Fibroblast of the aortic adventitia (primary cell): ENCODE measurements around the gene CNTN1. TPM values are rescaled to one million over a fixed set of nuclear protein-coding genes. Genes with fewer than 3 reads are reported as not detected.

Experiments
- DNase-seq: peaks from one replicate; pipeline ENCODE4 v3.0.0-alpha.2; 2010; ENCODE audit warnings: low read depth
- H3K4me3 ChIP-seq: 2 replicates; pipeline ENCODE4 v1.5.1; 2011; ENCODE audit warnings: low read depth, mild to moderate bottlenecking, control low read depth, low read length, moderate library complexity
- total RNA-seq: library from RNA; depleted of rRNA; stranded (reverse); fragments of >200 nt; gene quantifications from 2 replicates; pipeline ENCODE4 v1.2.3, GENCODE V29; 2012; ENCODE audit warnings: low replicate concordance
- TF ChIP-seq, protein P1 (sequence below): IDR thresholded peaks from 2 replicates; pipeline ENCODE4 v1.5.1; 2011; ENCODE audit warnings: mild to moderate bottlenecking, low read length, control low read depth, inconsistent platforms; ENCODE audit not compliant: insufficient read depth

The CNTN1 gene
- total RNA-seq, 1 donor: 0.27 TPM

DNA sequence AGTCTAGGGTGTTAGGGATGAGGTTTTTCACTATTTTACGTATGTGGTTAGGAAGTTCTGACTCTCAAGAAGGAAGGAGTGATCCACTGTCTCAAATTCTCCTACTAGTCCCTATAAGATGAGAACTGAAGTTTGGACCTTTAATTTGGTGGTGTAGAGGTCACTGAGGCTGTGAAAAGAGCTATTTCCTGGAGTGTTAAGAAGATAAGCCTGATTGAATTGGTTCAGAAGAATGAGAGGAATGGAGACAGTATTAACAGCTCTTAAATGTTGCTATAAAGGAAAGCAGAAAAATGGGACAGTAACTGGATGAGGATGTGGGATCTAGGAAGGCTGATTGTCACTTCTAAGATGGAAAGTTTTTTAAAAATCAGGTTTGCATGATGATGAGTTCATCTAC lies 57.6 kb downstream of the CNTN1 start:
- TF ChIP-seq, protein P1, sequence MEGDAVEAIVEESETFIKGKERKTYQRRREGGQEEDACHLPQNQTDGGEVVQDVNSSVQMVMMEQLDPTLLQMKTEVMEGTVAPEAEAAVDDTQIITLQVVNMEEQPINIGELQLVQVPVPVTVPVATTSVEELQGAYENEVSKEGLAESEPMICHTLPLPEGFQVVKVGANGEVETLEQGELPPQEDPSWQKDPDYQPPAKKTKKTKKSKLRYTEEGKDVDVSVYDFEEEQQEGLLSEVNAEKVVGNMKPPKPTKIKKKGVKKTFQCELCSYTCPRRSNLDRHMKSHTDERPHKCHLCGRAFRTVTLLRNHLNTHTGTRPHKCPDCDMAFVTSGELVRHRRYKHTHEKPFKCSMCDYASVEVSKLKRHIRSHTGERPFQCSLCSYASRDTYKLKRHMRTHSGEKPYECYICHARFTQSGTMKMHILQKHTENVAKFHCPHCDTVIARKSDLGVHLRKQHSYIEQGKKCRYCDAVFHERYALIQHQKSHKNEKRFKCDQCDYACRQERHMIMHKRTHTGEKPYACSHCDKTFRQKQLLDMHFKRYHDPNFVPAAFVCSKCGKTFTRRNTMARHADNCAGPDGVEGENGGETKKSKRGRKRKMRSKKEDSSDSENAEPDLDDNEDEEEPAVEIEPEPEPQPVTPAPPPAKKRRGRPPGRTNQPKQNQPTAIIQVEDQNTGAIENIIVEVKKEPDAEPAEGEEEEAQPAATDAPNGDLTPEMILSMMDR: no peak
- no peak for DNase-seq
- H3K4me3 ChIP-seq: no peak overlapping the region

DNA sequence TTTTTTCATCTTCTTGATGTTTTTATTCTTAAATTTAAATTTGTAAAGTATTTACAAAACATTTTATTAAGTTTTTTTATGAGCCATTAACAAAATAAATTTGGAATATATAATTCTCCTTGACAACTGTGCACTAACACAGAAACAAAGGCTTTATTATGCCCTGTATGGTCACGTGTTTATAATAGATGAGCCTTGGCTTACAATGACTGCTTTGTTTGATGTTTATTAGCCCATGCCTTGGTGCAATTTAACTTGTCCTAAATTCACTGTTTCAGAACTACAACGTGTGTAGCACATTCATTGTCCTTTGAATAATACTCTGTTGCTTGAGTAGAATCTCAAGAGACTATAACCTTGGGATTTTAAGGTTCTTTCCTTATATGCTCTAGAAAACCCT lies 59.8 kb downstream of the CNTN1 start:
- no peak for DNase-seq
- no peak overlapping the region for H3K4me3 ChIP-seq
- TF ChIP-seq, protein P1: no peak

DNA sequence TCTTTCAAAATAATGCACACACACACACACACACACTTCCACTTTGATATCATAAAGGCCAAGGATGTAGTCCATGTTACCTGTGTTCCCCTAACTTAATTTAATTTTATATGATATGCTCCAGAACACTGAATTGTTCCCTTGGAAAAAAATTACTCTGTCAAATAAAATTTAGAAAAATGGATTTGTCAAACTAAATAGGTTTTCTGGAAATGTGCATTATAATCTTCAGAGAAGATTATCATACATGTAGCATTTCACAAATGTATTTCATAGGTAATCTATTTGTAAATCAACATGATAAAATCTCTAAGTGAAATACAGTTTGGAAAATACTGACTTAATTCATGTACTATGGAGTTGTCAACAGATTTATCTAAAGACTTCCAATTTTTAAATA lies 68.6 kb downstream of the CNTN1 start:
- no peak overlapping the region for H3K4me3 ChIP-seq
- DNase-seq: no peak
- TF ChIP-seq, protein P1: no peak

- no peak overlapping the region for H3K4me3 ChIP-seq
- TF ChIP-seq, protein P1: no peak
- DNase-seq: no peak
These were observed 69.8 kb downstream of the CNTN1 start for GRCh38 chr12:40762072-40762471.

DNA sequence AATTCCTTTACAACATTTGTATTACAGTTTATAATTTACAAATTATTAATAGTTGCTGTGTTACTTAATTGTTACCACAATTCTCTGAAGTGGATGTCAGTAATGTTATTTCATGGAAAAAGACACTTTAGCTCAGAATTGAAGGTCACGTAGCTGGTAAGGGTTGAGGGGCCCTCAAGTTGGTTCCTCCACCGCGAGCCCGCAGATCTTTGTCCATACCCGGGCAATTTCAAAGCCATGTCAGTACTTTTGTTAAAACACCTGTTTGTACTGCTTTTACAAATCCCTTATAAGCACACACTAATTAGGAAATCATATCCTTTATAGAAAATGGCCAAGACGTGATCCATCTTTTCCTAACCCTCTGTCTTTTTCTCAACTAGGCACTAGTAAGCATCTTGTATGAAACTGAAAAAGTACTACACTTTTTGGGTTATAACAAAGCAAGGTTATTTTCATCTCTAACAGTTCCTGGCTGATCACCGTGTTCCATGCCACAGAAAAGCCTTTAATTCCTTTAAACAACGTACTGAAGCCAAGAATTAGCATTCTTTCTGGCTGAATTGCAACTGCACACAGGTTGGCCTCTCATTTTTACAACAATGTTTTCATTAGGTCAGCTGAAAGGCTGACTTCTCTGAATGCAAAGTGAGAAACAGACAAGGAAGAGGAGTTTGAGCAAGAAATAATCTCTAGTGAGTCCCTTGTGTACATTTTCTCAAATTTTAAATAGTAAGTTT lies 76.1 kb downstream of the CNTN1 start:
- H3K4me3 ChIP-seq: no peak overlapping the region
- no peak for DNase-seq
- TF ChIP-seq, protein P1: no peak

DNA sequence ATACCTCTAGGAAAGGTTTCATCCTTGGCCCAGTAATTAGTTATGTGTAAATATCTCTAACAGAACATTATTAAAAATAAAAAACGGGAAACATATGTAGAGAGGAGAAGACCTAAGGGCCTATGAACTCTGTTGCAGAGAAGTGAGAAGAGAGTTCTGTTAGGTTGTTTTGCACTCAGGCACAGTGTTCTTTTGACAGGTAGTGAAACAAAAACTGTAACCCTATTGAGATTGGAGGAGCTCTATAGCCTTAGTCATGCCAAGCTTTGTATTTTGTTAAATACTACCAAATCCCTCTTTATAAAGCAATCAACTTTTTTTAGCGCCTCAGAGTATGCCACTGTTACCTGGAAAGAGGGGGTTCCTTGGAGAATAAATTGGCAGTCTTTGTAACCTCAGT lies 77.6 kb downstream of the CNTN1 start:
- TF ChIP-seq, protein P1: no peak
- H3K4me3 ChIP-seq: no peak overlapping the region
- no peak for DNase-seq

DNA sequence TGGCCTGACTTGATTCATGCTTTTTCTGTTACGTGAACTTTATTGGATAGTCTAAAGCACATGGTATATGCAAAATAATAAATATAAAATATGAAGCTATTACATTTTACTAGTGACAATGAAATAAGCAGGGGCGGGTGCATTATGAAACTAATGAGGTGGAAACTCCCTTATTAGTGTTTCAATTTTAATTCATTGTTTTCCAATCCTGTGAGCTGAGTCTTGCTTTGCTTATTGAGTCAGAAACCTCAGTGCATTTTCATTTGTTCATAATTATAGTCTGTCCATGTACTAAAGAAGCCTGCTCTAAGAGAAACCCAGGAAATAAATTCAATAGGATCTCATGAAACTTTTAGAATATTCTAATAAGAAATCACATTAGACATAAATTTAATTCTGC lies 78.5 kb downstream of the CNTN1 start:
- DNase-seq: no peak
- H3K4me3 ChIP-seq: no peak overlapping the region
- TF ChIP-seq, protein P1: no peak
